Endothelial cell (in vitro differentiated cells): ENCODE results near the gene NFIB. TPM values are rescaled to one million over a fixed set of nuclear protein-coding genes. Genes with fewer than 3 reads are reported as not detected.

Experiments used
- DNase-seq: peaks from one replicate; pipeline ENCODE4 v3.0.0; 2021; ENCODE audit warnings: low spot score
- H3K27ac Mint-ChIP-seq: one replicate; pipeline ENCODE4 v1.8.0; 2021; ENCODE audit warnings: mixed read lengths, inconsistent platforms; ENCODE audit not compliant: unreplicated experiment
- H3K27me3 Mint-ChIP-seq: one replicate; pipeline ENCODE4 v1.8.0; 2021; ENCODE audit warnings: mild to moderate bottlenecking, moderate library complexity, mixed read lengths, inconsistent platforms; ENCODE audit not compliant: unreplicated experiment
- H3K36me3 Mint-ChIP-seq: one replicate; pipeline ENCODE4 v1.8.0; 2021; ENCODE audit warnings: mild to moderate bottlenecking, low read depth, mixed read lengths, inconsistent platforms; ENCODE audit not compliant: unreplicated experiment
- H3K4me1 Mint-ChIP-seq: one replicate; pipeline ENCODE4 v1.8.0; 2021; ENCODE audit warnings: mild to moderate bottlenecking, mixed read lengths, inconsistent platforms; ENCODE audit not compliant: unreplicated experiment
- H3K4me3 Mint-ChIP-seq: one replicate; pipeline ENCODE4 v1.8.0; 2021; ENCODE audit warnings: mild to moderate bottlenecking, mixed read lengths, inconsistent platforms; ENCODE audit not compliant: unreplicated experiment
- H3K9me3 Mint-ChIP-seq: one replicate; pipeline ENCODE4 v1.8.0; 2021; ENCODE audit warnings: mixed read lengths, inconsistent platforms; ENCODE audit not compliant: unreplicated experiment
- CTCF ChIP-seq: fragments of 200-600 bp; sonication (generic); IDR thresholded peaks from one replicate; pipeline ENCODE4 v1.5.0; 2021; ENCODE audit warnings: antibody characterized with exemption; ENCODE audit not compliant: unreplicated experiment
- total RNA-seq: library from RNA; stranded (reverse); fragmentation: NEBNext Ultra II Directional; extraction: Animal tissue kit (Norgen Biotek cat#: 25700); gene quantifications from one replicate; pipeline ENCODE4 v1.2.1, GENCODE V29; 2021; ENCODE audit not compliant: unreplicated experiment

The NFIB gene
- total RNA-seq, 1 donor from 2014 or later, result 120 TPM

GRCh38 chr9:14188538-14188937 lies 125.4 kb downstream of the NFIB start:
- no peak overlapping the region for H3K27ac Mint-ChIP-seq
- no peak overlapping the region for H3K4me3 Mint-ChIP-seq
- H3K4me1 Mint-ChIP-seq, result peaks cover 20% of the 10 kb centered on the region

GRCh38 chr9:14188011-14188410 lies 125.9 kb downstream of the NFIB start:
- Mint-ChIP-seq H3K27me3 (peaks cover 4% of the 10 kb centered on the region), H3K4me1 (peaks cover 15% of the 10 kb centered on the region), H3K36me3 (peaks cover 8% of the 10 kb centered on the region), H3K4me3 (no peak overlapping the region), H3K9me3 (no peaks in the 10 kb centered on the region), H3K27ac (no peak overlapping the region)
- no peak for DNase-seq
- TF ChIP-seq CTCF, result no peak

More at GRCh38 chr9:14188538-14188937, 125.4 kb downstream of the NFIB start:
- Mint-ChIP-seq H3K27me3 (peaks cover 4% of the 10 kb centered on the region), H3K9me3 (no peaks in the 10 kb centered on the region), H3K36me3 (peaks cover 8% of the 10 kb centered on the region)
- TF ChIP-seq CTCF, result no peak
- DNase-seq, result no peak

- no peak for DNase-seq
- peaks cover 12% of the 10 kb centered on the region for H3K36me3 Mint-ChIP-seq
- peaks cover 24% of the 10 kb centered on the region for H3K4me1 Mint-ChIP-seq
- no peak for TF ChIP-seq CTCF
- H3K27ac Mint-ChIP-seq, result no peak overlapping the region
- no peaks in the 10 kb centered on the region for H3K9me3 Mint-ChIP-seq
- H3K4me3 Mint-ChIP-seq, result no peak overlapping the region
- peaks cover 4% of the 10 kb centered on the region for H3K27me3 Mint-ChIP-seq
Measured at GRCh38 chr9:14186096-14186495, 127.8 kb downstream of the NFIB start.

GRCh38 chr9:14185016-14185415 lies 128.9 kb downstream of the NFIB start:
- H3K36me3 Mint-ChIP-seq, result peaks cover 12% of the 10 kb centered on the region
- no peaks in the 10 kb centered on the region for H3K9me3 Mint-ChIP-seq
- no peak overlapping the region for H3K4me3 Mint-ChIP-seq
- H3K4me1 Mint-ChIP-seq, result peaks cover 31% of the 10 kb centered on the region
- no peak for DNase-seq
- TF ChIP-seq CTCF, result no peak
- peaks cover 4% of the 10 kb centered on the region for H3K27me3 Mint-ChIP-seq
- no peak overlapping the region for H3K27ac Mint-ChIP-seq

GRCh38 chr9:14183001-14183400 lies 130.9 kb downstream of the NFIB start:
- H3K27ac Mint-ChIP-seq, result no peak overlapping the region
- peaks cover 3% of the 10 kb centered on the region for H3K27me3 Mint-ChIP-seq
- H3K4me1 Mint-ChIP-seq, result peaks cover 33% of the 10 kb centered on the region
- peaks cover 12% of the 10 kb centered on the region for H3K36me3 Mint-ChIP-seq
- no peak for TF ChIP-seq CTCF
- no peak for DNase-seq
- H3K4me3 Mint-ChIP-seq, result no peak overlapping the region
- H3K9me3 Mint-ChIP-seq, result no peaks in the 10 kb centered on the region
